Measurements from ENCODE around the gene KCNQ5.

- TF ChIP-seq EZH2phosphoT487 (IDR thresholded peaks at IDR 0.05) (no peak), EZH2 (IDR thresholded peaks at IDR 0.05) (no peak)
- TF ChIP-seq, protein P1, sequence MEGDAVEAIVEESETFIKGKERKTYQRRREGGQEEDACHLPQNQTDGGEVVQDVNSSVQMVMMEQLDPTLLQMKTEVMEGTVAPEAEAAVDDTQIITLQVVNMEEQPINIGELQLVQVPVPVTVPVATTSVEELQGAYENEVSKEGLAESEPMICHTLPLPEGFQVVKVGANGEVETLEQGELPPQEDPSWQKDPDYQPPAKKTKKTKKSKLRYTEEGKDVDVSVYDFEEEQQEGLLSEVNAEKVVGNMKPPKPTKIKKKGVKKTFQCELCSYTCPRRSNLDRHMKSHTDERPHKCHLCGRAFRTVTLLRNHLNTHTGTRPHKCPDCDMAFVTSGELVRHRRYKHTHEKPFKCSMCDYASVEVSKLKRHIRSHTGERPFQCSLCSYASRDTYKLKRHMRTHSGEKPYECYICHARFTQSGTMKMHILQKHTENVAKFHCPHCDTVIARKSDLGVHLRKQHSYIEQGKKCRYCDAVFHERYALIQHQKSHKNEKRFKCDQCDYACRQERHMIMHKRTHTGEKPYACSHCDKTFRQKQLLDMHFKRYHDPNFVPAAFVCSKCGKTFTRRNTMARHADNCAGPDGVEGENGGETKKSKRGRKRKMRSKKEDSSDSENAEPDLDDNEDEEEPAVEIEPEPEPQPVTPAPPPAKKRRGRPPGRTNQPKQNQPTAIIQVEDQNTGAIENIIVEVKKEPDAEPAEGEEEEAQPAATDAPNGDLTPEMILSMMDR (IDR thresholded peaks at IDR 0.05) = no peak
These were observed 53.0 kb downstream of the KCNQ5 start for GRCh38 chr6:72674842-72675241.
